Fibroblast of the aortic adventitia (primary cell): ENCODE results near the gene OR2L13. TPM values are rescaled to one million over a fixed set of nuclear protein-coding genes. Genes with fewer than 3 reads are reported as not detected.

Experiments used
- DNase-seq: peaks from one replicate; pipeline ENCODE4 v3.0.0-alpha.2; 2010; ENCODE audit warnings: low read depth
- H3K4me3 ChIP-seq: 2 replicates; pipeline ENCODE4 v1.5.1; 2011; ENCODE audit warnings: low read depth, mild to moderate bottlenecking, control low read depth, low read length, moderate library complexity
- total RNA-seq: library from RNA; depleted of rRNA; stranded (reverse); fragments of >200 nt; gene quantifications from 2 replicates; pipeline ENCODE4 v1.2.3, GENCODE V29; 2012; ENCODE audit warnings: low replicate concordance
- TF ChIP-seq, protein P1 (sequence below): IDR thresholded peaks from 2 replicates; pipeline ENCODE4 v1.5.1; 2011; ENCODE audit warnings: mild to moderate bottlenecking, low read length, control low read depth, inconsistent platforms; ENCODE audit not compliant: insufficient read depth

Gene OR2L13, protein sequence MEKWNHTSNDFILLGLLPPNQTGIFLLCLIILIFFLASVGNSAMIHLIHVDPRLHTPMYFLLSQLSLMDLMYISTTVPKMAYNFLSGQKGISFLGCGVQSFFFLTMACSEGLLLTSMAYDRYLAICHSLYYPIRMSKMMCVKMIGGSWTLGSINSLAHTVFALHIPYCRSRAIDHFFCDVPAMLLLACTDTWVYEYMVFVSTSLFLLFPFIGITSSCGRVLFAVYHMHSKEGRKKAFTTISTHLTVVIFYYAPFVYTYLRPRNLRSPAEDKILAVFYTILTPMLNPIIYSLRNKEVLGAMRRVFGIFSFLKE
- total RNA-seq = not detected in 2 replicates

DNA sequence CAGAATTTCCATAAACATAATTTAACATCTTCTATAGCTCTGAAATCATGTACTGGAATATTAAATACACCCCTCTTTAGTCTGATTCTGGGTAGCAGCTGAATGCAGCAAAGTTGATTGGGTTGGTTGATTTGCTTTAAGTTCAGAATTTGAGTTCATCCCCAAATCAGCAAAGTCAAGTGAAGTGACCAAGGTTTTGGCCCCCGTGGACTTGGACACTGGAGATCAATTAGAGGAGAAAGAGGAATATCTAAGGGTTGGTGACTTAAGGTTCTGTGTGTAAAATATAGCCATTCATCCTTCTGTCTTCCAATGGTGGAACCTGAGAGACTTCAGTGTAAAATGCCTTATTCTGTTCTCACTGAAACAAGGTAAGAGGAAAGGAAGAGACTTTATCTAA, at the start of gene OR2L13:
Gene OR2L13, plus strand, starts transcription at position 301 of the 400 bp plus-strand sequence. CDS start 4,192 bp downstream, outside the sequence.
- no peak for DNase-seq
- H3K4me3 ChIP-seq = no peak within 1 kb of the TSS
- TF ChIP-seq, protein P1, sequence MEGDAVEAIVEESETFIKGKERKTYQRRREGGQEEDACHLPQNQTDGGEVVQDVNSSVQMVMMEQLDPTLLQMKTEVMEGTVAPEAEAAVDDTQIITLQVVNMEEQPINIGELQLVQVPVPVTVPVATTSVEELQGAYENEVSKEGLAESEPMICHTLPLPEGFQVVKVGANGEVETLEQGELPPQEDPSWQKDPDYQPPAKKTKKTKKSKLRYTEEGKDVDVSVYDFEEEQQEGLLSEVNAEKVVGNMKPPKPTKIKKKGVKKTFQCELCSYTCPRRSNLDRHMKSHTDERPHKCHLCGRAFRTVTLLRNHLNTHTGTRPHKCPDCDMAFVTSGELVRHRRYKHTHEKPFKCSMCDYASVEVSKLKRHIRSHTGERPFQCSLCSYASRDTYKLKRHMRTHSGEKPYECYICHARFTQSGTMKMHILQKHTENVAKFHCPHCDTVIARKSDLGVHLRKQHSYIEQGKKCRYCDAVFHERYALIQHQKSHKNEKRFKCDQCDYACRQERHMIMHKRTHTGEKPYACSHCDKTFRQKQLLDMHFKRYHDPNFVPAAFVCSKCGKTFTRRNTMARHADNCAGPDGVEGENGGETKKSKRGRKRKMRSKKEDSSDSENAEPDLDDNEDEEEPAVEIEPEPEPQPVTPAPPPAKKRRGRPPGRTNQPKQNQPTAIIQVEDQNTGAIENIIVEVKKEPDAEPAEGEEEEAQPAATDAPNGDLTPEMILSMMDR = no peak

DNA sequence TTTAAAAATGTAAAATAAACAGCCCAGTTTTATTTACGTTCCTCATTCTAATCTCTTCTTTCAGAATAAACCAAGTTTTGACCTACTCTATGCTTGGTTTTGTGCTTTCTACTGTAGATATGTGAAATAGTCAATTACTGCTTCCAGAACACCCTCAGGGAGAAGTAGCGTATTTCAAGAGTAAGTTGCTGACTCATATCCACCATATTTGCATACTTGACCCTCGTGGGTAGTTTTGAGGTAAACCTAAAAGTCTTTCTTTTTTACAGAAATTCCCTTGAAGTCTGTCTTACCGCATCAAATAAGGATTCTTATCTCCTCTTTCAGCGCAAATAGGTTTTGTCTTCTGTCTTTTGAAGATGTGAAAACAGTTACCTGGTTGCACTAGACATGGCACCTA, 49.8 kb upstream of the OR2L13 start:
- H3K4me3 ChIP-seq = no peak overlapping the region
- no peak for DNase-seq
- TF ChIP-seq, protein P1 = no peak

DNA sequence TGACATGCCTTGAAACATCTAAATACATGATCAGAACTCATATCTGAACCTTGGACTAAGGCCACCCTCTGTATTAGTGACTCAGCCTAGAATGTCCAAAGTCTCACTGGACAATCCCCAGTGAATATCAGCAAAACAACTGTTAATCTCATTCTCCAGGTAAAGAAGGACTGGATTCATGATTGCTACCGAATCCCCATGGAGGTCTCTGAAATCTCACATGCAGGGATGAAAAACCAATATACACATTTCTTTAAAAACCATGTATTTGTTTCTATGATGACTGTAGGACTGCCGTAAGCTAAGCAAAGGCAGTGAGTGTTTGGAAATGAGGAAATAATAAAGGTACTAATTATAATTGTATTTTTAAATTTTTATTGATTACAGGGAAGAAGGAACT, 48.4 kb upstream of the OR2L13 start, which contains the start of gene OR2L3:
Gene OR2L3, plus strand, starts transcription at position 301 of the 400 bp plus-strand sequence. CDS start 13,846 bp downstream, outside the sequence.
- H3K4me3 ChIP-seq = no peak within 1 kb of the TSS
- no peak for DNase-seq
- TF ChIP-seq, protein P1 = no peak

DNA sequence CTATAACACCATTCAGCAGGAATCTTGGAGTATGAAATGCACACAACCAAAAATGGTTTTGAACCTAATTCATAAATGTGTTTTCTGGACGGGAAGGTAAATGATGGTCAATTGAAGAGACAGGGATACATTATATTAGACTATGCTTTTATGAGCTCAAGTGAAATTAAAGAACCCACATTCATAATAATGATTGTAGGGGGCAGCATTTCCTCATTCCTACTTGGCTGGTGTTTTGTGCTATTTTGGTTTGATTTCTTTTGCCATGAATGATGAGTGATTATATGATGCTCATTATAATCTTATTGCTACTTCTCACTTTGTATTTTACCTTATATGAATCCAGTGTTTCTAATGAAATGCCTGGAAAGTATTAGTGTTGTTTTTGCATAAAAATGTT, 48.0 kb upstream of the OR2L13 start:
- no peak overlapping the region for H3K4me3 ChIP-seq
- TF ChIP-seq, protein P1 = no peak
- DNase-seq = no peak

DNA sequence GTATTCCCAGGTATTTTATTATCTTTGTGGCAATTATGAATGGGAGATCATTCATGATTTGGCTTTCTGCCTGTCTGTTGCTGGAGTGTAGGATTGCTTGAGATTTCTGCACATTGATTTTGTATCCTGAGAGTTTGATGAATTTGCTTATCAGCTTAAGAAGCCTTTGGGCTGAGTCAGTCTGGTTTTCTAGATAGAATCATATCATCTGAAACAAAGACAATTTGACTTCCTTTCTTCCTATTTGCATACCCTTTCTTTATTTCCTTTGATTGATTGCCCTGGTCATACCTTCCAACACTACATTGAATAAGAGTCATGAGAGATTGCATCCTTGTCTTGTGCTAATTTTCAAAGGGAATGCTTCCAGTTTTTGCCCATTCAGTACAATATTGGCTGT, 40.3 kb upstream of the OR2L13 start:
- DNase-seq = no peak
- no peak overlapping the region for H3K4me3 ChIP-seq
- TF ChIP-seq, protein P1 = no peak

DNA sequence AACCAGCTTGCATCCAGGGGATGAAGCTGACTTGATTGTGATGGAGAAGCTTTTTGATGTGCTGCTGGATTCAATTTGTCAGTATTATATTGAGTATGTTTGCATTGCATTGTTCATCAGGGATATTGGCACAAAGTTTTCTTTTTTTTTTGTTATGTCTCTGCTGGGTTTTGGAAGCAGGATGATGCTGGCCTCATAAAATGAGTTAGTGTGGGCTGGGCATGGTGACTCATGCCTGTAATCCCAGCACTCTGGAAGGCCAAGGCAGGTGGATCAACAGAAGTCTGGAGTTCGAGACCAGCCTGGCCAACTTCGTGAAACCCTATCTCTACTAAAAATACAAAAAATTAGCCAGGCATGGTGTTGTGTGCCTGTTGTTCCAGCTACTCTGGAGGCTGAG, 39.7 kb upstream of the OR2L13 start:
- no peak for DNase-seq
- TF ChIP-seq, protein P1 = no peak
- no peak overlapping the region for H3K4me3 ChIP-seq
